GM21447 (cell line): Measurements from ENCODE around the gene SCRG1.

Experiments used
- ATAC-seq: cut with Tn5 transposase; IDR thresholded peaks from one replicate; pipeline ENCODE4 v1.9.1; 2021; ENCODE audit not compliant: unreplicated experiment

SCRG1 gene

DNA sequence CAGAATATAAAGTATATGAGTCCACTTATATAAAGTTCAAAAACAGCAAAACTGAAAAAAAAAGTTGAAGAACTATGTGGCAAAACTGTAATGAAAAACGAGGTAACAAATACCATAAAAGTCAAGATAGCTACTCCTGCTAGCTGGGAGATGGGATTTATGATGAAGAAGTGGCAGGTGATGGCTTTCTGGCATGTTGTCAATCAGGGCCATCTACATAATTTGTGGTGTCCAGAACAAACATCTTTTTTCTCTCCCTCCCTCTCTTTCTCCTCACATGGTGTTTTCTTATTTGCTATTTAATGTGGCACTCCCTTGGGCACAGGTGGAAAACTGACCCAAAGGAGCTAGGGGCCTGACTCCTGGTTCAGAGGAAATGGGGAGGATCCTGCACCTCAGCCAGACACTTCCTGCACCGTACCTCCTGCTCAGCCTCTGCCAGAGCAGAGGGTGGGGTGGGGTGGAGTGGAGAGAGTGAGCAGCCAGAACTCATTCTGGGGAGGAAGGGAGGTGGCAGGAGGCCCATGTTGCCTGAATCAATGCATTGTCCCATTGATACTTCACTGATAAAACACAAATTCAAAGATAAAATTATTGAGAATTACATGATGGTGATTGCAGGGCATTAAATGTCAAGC is 33.4 kb downstream of the SCRG1 start:
- no peak for ATAC-seq

DNA sequence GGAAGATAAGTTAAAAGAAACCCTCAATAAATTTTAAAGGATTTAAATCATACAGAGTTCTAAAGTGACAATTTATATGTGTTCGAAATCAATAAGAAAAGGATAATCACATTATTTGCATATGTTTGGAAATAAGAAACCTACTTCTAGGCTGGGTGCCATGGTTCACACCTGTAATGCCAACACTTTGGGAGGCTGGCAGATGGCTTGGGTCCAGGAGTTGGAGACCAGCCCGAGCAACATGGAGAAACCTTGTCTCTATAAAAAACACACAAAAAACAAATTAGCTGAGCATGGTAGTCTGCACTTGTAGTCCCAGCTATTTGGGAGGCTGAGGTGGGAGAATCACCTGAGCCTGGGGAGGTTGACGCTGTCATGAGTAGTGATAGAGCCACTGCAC is 36.2 kb downstream of the SCRG1 start:
- no peak for ATAC-seq

DNA sequence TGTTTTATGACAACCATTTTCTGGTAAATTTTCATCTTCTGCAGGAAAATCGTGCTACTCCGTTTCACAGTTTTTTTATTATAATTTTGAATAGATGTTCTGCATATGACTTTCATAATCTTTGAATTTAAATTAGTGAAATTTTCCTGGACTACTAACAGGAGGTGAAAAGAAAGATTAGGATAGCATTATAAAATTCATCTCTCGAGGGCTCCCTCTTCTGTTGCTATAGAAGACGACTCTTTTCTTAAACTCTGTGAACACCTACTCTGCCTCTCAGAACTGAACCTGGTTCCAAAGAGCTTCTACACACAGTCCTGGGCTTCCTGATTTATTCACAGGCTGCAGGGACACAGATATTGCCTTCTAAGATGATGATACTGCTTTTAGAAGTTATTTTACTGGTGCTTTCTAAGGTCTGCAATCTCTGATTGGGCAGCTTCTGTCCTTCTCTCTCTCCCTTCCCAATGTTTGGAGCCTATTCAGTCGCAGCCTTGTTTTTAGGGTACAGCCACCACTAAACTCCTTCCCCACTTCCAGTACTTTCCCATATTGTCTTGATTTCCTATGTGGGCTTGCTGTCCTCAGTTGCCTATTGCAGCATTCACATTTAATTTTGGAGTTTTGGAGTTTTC is 38.2 kb downstream of the SCRG1 start:
- no peak for ATAC-seq

DNA sequence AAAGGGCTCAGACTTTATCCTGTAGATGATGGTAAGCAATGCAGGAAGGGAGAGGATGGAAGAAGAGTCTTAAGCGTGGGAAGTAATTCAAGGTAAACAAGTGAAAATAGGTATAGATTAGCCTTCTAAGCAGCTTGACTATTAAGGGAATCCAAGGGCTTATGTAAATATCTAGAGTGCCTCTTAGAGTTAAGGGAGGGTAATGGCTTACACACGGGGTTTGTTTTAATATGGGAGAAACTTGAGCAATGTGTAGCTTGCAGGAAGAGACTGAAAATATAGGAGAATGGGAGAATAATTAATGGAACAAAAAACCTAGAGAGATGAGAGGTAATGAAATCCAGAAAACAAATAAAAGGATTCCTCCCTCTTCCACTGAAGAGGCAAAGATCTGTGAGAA is 41.0 kb downstream of the SCRG1 start:
- no peak for ATAC-seq

DNA sequence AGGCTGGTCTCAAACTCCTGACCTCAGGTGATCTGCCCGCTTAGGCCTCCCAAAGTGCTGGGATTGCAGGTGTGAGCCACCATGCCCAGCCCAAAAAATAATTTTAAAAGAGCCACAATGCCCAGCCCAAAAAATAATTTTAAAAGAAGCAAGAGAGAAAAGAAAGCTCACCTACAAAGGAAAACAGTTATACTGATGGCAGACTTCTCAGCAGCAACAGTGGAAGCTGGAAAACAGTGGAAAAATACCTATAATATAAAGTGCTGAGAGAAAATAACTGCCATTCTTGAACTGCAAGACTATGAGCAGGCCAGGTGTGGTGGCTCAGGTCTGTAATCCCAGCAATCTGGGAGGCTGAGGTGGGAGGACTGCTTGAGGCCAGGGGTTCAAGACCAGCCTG is 51.4 kb downstream of the SCRG1 start:
- no peak for ATAC-seq

DNA sequence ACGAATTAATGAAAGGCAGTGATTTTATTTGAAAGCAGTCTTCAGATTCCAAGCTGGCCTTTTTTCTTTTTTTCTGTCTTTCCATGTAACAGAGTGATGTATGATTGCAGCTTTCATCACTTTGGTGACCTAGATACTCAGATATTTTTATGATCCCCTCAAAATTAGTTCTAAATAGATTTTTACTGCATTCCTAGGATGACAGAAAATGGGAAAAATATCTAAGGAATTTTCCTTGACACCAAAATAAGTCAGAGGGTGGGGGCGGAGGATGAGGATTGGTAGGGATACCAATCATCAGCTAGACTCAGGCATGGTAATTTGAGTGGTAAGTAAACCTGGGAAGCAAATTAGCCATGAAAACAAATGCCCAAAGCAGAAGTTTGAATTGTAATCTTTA is 52.8 kb downstream of the SCRG1 start:
- ATAC-seq = no peak

DNA sequence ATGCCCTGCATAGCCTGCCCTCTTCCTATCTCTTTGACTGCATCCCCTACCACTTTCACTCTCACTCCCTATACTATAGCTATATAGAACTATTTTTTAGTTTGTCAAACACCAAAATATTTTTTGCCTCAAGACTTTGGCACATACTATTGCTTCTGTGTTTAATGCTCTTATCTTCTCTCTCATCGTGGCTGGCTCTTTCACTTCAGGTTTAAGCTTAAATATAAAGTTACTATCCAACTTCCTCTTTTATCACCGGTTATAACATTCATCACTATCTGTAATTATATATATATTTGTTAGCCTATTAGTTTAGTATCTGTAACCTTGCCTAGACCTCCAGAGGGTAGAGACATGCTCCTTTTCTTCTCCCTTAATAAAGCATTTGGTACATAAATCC is 53.3 kb downstream of the SCRG1 start:
- ATAC-seq = no peak

DNA sequence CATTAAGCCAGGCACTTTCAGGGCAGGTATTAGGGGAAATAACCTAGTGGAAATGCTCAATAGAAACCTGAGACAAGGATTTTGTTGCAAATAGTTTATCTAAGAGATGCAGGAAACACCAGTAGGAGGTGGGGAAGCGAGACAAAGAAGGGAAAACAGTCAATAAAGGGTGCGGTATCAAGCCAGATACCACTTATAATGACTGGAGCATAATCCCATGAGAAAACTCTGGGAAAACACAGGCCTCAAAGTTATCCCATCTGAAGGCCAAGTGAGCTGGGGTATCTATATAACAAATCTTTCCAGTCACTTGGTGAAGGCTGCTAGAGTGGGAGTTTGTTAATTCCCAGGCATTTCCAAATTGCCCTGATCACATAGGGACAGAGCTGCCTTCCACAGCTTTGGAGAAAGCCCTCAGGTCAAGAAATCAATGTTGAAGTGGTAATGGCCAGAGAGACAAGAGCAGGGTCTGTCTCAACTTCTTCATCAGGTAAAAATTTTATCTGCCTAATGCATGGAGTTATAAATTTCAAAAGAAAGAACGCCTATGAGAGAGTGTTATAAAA is 55.0 kb downstream of the SCRG1 start:
- no peak for ATAC-seq

DNA sequence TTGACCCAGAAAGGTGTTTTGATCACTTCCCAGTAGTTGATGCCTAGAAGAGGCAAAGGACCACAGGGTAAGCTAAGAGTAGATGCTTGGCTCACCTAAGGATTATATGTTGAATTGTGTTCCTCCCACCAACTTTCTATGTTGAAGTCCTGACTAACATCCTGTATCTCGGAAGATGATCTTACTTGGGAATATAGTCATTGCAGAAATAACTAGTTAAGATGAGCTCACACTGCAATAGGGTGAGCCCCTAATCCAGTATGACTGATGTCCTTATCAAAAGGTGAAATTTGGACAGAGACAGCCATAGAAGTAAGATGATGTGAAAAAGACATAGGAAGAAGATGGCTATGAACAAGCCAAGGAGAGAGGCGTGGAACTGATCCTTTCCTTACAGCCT is 61.5 kb downstream of the SCRG1 start:
- no peak for ATAC-seq

DNA sequence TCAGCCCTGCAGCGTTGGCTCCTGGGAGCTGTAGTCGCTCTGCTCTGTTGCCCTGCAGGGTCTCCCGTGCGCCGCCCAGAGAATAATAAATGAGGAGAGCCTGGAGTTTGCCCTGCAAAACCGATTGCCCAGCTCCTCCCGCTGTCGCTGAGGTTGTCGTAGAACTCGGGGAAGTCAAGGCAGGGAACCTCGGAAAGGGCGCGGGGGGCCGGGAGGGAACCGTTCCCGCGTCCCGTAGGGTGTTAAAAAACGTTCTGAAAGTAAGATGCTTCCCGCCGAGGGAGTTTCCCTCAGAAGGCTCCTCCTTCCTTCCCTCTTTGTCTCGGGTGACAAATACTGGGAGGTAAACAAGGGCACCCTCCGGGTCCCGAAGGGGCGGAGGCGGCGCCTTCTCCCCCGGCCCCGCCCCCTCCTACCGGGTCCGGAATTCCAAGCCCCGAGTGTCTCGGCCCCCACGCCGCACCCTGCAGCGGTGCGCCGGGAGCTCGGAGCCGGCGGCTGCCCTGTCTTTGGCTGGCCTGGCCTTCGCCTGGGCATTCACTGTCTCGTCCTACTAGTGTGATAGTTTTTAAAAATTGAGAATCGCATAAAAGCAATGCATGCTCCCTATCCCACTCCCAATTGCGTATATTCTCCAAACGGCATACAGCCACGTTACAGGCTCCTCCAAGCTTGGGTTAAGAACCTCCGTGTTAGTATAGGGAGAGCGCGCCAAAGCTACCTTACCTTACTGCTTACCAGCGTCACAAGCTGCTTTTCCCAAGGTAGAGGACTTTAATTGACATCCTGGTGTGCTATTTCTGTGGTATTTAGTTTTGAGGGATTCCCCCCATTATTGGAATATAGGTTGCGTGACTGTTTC is 63.8 kb downstream of the SCRG1 start:
- ATAC-seq = peak; percentile 38
